GM18526 (cell line): ENCODE results near the gene KCNJ14.
A peak's percentile ranks its signal among the peaks of the same experiment; 100 is the strongest.

Experiments used
- POLR2A ChIP-seq: IDR thresholded peaks from 3 replicates; pipeline ENCODE4 v1.6.1; 2011; ENCODE audit not compliant: insufficient read length; ENCODE audit errors: extremely low read depth

The KCNJ14 gene

GRCh38 chr19:48455908-48456562, 661 bp downstream of the KCNJ14 start:
- no peak for TF ChIP-seq POLR2A

- TF ChIP-seq POLR2A = no peak
Observed at GRCh38 chr19:48456864-48457263, 1.5 kb downstream of the KCNJ14 start.

DNA sequence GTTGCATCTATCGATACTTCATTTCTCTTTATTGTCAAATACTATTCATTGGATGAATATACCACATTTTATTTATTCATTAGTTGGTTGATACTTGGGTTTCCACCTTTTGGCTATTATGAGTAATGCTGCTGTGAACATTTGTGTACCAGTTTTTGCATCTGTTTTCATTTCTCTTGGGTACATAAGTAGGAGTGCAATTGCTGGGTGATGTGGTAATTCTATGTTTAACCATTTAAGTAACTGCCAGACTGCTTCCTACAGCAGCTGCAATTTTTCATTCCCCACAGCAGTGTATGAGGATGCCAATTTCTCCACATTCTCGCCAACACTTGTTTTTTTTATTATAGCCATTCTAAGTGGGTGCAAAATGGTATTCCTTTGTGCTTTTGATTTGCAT, 2.6 kb downstream of the KCNJ14 start:
- no peak for TF ChIP-seq POLR2A

DNA sequence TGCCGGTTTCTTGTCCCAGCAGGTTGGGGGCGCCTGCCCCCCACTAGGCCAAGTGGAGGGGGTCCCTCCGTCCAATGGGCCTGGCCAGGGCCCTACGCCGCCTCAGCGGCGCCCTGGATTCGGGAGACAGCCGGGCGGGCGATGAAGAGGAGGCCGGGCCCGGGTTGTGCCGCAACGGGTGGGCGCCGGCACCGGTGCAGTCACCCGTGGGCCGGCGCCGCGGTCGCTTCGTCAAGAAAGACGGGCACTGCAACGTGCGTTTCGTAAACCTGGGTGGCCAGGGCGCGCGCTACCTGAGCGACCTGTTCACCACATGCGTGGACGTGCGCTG, 6.2 kb downstream of the KCNJ14 start:
- TF ChIP-seq POLR2A = no peak

DNA sequence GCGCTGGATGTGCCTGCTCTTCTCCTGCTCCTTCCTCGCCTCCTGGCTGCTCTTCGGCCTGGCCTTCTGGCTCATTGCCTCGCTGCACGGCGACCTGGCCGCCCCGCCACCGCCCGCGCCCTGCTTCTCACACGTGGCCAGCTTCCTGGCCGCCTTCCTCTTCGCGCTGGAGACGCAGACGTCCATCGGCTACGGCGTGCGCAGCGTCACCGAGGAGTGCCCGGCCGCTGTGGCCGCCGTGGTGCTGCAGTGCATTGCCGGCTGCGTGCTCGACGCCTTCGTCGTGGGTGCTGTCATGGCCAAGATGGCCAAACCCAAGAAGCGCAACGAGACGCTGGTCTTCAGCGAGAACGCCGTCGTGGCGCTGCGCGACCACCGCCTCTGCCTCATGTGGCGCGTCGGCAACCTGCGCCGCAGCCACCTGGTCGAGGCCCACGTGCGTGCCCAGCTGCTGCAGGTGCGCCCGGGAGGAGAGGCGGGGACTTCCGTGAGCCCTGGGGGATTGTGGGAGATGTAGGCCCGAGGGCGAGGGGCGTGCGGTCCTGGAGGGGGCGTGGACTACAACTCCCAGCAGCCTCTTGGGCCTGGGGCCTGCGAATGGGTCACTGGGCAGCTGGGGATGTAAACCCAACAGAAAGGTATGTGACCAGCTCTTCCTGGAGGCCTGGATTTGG, 6.7 kb downstream of the KCNJ14 start:
- no peak for TF ChIP-seq POLR2A

GRCh38 chr19:48465215-48465614, 9.8 kb downstream of the KCNJ14 start:
- no peak for TF ChIP-seq POLR2A

- no peak for TF ChIP-seq POLR2A
Observed at GRCh38 chr19:48466561-48467325, 11.4 kb downstream of the KCNJ14 start.

DNA sequence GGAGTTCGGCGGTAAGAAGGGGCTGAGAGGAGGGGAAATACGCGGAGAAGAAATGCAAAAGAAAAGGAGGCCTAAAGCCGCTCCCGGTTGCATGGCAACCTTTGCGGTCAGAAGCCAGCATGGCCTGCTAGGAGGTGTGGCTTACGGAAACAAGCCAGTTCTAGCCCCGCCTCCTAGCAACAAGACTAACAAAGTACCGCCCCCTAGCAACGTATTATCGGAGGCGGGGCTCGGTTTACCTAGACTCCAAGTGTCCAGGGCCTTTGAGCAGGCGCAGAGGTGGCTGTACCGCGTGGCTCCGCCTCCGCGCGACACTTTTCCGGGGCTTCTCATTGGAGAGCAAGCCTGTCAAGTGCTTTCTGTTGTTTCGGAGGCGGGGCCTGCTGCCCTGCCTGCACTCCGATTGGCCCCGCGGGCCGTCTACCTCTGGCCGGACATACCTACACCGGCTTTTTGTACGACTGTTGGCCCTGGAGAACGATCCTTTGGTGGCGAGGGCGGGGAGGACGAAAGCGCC, 13.5 kb downstream of the KCNJ14 start:
- TF ChIP-seq POLR2A = no peak

GRCh38 chr19:48469289-48469881, 14.0 kb downstream of the KCNJ14 start, which contains the start of gene CYTH2:
Gene CYTH2 (plus strand): TSS chr19:48469369. CDS start chr19:48469508, 139 bp downstream.
- peak; percentile 84 for TF ChIP-seq POLR2A

- TF ChIP-seq POLR2A = no peak
Observed at GRCh38 chr19:48469934-48470680, 14.7 kb downstream of the KCNJ14 start.

DNA sequence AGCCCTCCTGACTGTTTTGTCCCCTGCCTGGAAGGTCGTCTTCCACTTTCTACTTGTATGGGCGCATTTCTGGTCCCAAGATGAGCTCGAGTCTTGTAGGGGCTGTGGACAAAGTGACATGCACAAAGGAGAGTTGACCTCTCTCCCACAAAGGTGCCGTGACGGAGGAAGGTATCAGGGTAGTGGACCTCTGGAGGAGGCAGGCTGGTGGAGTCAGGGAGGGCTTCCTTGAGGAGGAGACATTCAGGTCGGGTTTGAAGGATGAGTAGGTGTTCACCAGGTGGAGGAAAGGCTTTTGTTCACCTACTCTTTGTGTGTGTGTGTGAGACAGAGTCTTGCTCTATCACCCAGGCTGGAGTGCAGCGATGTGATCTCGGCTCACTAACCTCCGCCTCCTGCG, 15.5 kb downstream of the KCNJ14 start:
- no peak for TF ChIP-seq POLR2A

GRCh38 chr19:48471836-48472235, 16.5 kb downstream of the KCNJ14 start:
- no peak for TF ChIP-seq POLR2A

DNA sequence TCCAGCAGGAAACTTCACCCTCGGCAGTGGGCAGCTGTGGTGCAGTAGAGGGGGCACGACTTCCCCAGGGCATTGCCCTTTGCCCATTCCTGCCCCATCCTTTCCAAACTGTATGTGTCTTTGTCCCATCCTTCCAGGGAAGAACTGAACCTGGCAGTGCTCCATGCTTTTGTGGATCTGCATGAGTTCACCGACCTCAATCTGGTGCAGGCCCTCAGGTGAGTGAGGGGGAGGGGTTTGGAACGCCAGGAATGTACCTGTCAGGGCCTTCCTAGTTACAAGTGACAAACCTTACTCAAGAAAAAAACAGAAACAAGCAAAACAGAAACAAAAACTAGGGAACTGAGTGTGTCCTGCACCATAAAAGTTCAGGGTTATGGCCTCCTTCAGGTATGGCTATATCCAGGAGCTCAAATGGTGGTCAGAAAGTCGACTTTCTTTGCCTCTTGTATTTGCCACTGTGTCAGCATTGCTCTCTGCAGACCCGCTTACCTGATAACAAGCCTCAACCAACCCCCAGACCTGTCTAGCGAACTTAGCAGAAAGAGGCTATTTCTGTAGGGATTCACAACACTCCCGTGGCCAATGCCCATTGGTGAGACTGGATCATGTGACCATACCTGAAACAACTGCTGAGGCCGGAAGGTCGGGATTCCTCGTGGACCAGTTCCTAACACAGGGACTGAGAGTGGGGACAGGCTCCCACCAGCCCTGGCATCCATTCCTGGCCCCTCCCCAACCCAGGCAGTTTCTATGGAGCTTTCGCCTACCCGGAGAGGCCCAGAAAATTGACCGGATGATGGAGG, 18.0 kb downstream of the KCNJ14 start:
- no peak for TF ChIP-seq POLR2A

GRCh38 chr19:48474084-48474592, 18.8 kb downstream of the KCNJ14 start:
- no peak for TF ChIP-seq POLR2A
